HCT116 (cell line): ENCODE data around the gene CCR7. TPM values are rescaled to one million over a fixed set of nuclear protein-coding genes. Genes with fewer than 3 reads are reported as not detected.

Experiments used
- ATAC-seq: fragments of 200-7000 bp; cut with Tn5 transposase; 2 replicates; pipeline ENCODE4 v1.9.1; 2020; ENCODE audit warnings: mild to moderate bottlenecking, moderate library complexity
- BruUV-seq: library from RNA; stranded (reverse); fragments of 400-500 nt; replicated peaks from 2 replicates; lab custom pipeline; 2021; lab: Mats Ljungman, UMichigan
- CTCF ChIA-PET: fragments of 300-600 bp; sonication (Branson Sonifier 250); formaldehyde crosslinking; loops from one replicate; lab custom pipeline; 2021; ENCODE audit warnings: antibody characterized with exemption; lab: Charles Lee
- POLR2A ChIA-PET: fragments of 300-600, 350-600 bp; sonication (Branson Sonifier 250); formaldehyde crosslinking; loops from one replicate; lab custom pipeline; 2021; ENCODE audit warnings: antibody characterized with exemption; lab: Charles Lee
- RAD21 ChIA-PET, 2 experiments: fragments of 300-600 bp; sonication (Branson Sonifier 250); formaldehyde crosslinking; loops; one replicate each; lab custom pipeline; 2023; ENCODE audit warnings: low total read pairs in 2 of 2; ENCODE audit not compliant: uncharacterized antibody in 2 of 2, unreplicated experiment in 2 of 2, low non-redundant PET in 1 of 2; lab: Charles Lee
- DNase-seq: peaks from one replicate; pipeline ENCODE4 v3.0.0-alpha.2; 2010; ENCODE audit warnings: low read depth, low spot score
- H2AFZ ChIP-seq: fragments of 200-600 bp; shearing (Covaris generic), sonication (generic); 2 replicates; pipeline ENCODE4 v1.6.1; 2017; ENCODE audit warnings: low read depth, mixed run types, mixed read lengths, antibody characterized with exemption, low read length; ENCODE audit not compliant: poor library complexity, severe bottlenecking
- H3K27ac ChIP-seq: 2 replicates; pipeline ENCODE4 v1.5.1; 2012; ENCODE audit warnings: low read depth, low read length
- H3K27me3 ChIP-seq: fragments of 200-600 bp; sonication (generic); 2 replicates; pipeline ENCODE4 v1.6.1; 2016; ENCODE audit warnings: mixed run types, low read length, mixed read lengths; ENCODE audit not compliant: insufficient read depth
- H3K36me3 ChIP-seq, 2 experiments: fragments of 200-500 bp in 1 of 2; fragments of 200-600 bp in 1 of 2; sonication (Bioruptor generic) in 1 of 2; sonication (generic) in 1 of 2; 2 replicates each; pipeline versions ENCODE4 v1.5.1 to v1.6.1; 2014 to 2016; ENCODE audit warnings: low read length in 2 of 2, inconsistent platforms in 1 of 2, mixed read lengths in 1 of 2, mixed run types in 1 of 2; ENCODE audit not compliant: insufficient read depth in 2 of 2, control insufficient read depth in 1 of 2
- H3K4me1 ChIP-seq, 2 experiments: fragments of 200-600 bp in 1 of 2; sonication (generic) in 1 of 2; 2 replicates each; pipeline versions ENCODE4 v1.5.1 to v1.6.1; 2012 to 2017; ENCODE audit warnings: low read length in 2 of 2, inconsistent platforms in 1 of 2, mild to moderate bottlenecking in 1 of 2, mixed read lengths in 1 of 2, mixed run types in 1 of 2, moderate library complexity in 1 of 2; ENCODE audit not compliant: insufficient read depth in 2 of 2, control insufficient read depth in 1 of 2
- H3K4me2 ChIP-seq: fragments of 200-600 bp; sonication (generic); 2 replicates; pipeline ENCODE4 v1.6.1; 2017; ENCODE audit warnings: mixed run types, low read length, mixed read lengths
- H3K4me3 ChIP-seq, 2 experiments: fragments of 200-600 bp in 1 of 2; sonication (generic) in 1 of 2; replicated peaks in 1 of 2; 2 replicates each; pipeline ENCODE4 v1.5.1; 2011 to 2016; ENCODE audit warnings: low read length in 2 of 2, control low read depth in 1 of 2, low read depth in 1 of 2, mild to moderate bottlenecking in 1 of 2, mixed read lengths in 1 of 2, mixed run types in 1 of 2
- H3K79me2 ChIP-seq: fragments of 200-600 bp; sonication (generic); 2 replicates; pipeline ENCODE4 v1.6.1; 2017; ENCODE audit warnings: mild to moderate bottlenecking, mixed run types, low read length, moderate library complexity, mixed read lengths; ENCODE audit not compliant: insufficient read depth
- H3K9ac ChIP-seq: fragments of 200-600 bp; sonication (generic); 2 replicates; pipeline ENCODE4 v1.6.1; 2016; ENCODE audit warnings: low read length, mixed read lengths
- H3K9me2 ChIP-seq: fragments of 200-600 bp; sonication (generic), shearing (Covaris generic); 2 replicates; pipeline ENCODE4 v1.6.1; 2017; ENCODE audit warnings: mixed run types, mild to moderate bottlenecking, moderate library complexity; ENCODE audit not compliant: insufficient read depth
- H3K9me3 ChIP-seq, 2 experiments: fragments of 200-500 bp in 1 of 2; fragments of 200-600 bp in 1 of 2; sonication (Bioruptor generic) in 1 of 2; sonication (generic) in 1 of 2; 2 replicates each; pipeline ENCODE4 v1.6.1; 2014 to 2017; ENCODE audit warnings: low read length in 2 of 2, mixed read lengths in 2 of 2, inconsistent platforms in 1 of 2, low read depth in 1 of 2, mild to moderate bottlenecking in 1 of 2, mixed run types in 1 of 2, moderate library complexity in 1 of 2; ENCODE audit not compliant: control insufficient read depth in 1 of 2, insufficient read depth in 1 of 2
- H4K20me1 ChIP-seq: fragments of 200-600 bp; sonication (generic), shearing (Covaris generic); 2 replicates; pipeline ENCODE4 v1.6.1; 2017; ENCODE audit warnings: mixed run types, mild to moderate bottlenecking, moderate library complexity; ENCODE audit not compliant: insufficient read depth
- ATF3 ChIP-seq: IDR thresholded peaks from 2 replicates; pipeline ENCODE4 v1.6.1; 2012
- CBX3 ChIP-seq: IDR thresholded peaks from 2 replicates; pipeline ENCODE4 v1.6.1; 2012; ENCODE audit warnings: low read depth
- EGR1 ChIP-seq: IDR thresholded peaks from 2 replicates; pipeline ENCODE4 v1.6.1; 2012; ENCODE audit warnings: low read depth
- EZH2phosphoT487 ChIP-seq: fragments of 200-600 bp; IDR thresholded peaks from 2 replicates; pipeline ENCODE4 v1.6.1; 2018; ENCODE audit warnings: antibody characterized with exemption, borderline replicate concordance
- FOSL1 ChIP-seq: IDR thresholded peaks from 2 replicates; pipeline ENCODE4 v1.6.1; 2012; ENCODE audit warnings: low read depth
- POLR2A ChIP-seq: IDR thresholded peaks from 2 replicates; pipeline ENCODE4 v1.7.0; 2011; ENCODE audit warnings: borderline replicate concordance; ENCODE audit not compliant: insufficient read depth, insufficient read length; ENCODE audit errors: extremely low read depth
- RAD21 ChIP-seq: IDR thresholded peaks from 2 replicates; pipeline ENCODE4 v1.6.1; 2012; ENCODE audit warnings: low read depth, mild to moderate bottlenecking
- SIN3A ChIP-seq: IDR thresholded peaks from 2 replicates; pipeline ENCODE4 v1.6.1; 2012; ENCODE audit warnings: low read depth
- SP1 ChIP-seq: IDR thresholded peaks from 2 replicates; pipeline ENCODE4 v1.6.1; 2012; ENCODE audit warnings: low read depth
- SRF ChIP-seq: IDR thresholded peaks from 2 replicates; pipeline ENCODE4 v1.6.1; 2012; ENCODE audit warnings: low read depth
- TCF7L2 ChIP-seq: IDR thresholded peaks from 2 replicates; pipeline ENCODE4 v1.7.0; 2011; ENCODE audit warnings: borderline replicate concordance, inconsistent platforms; ENCODE audit not compliant: insufficient read depth, insufficient read length; ENCODE audit errors: extremely low read depth
- YY1 ChIP-seq: IDR thresholded peaks from 2 replicates; pipeline ENCODE4 v1.6.1; 2011; ENCODE audit warnings: low read length, low read depth, moderate library complexity, mild to moderate bottlenecking; ENCODE audit not compliant: insufficient replicate concordance; ENCODE audit errors: extremely low read depth
- ZBTB33 ChIP-seq: IDR thresholded peaks from 2 replicates; pipeline ENCODE4 v1.6.1; 2011; ENCODE audit warnings: mild to moderate bottlenecking, low read length, moderate library complexity; ENCODE audit not compliant: insufficient replicate concordance; ENCODE audit errors: extremely low read depth
- intact Hi-C: fragments of 100-400 bp; cut with micrococcal nuclease; formaldehyde crosslinking; loops from 2 replicates; pipeline ENCODE4 v1.10.0; 2022
- total RNA-seq: library from RNA; stranded (reverse); gene quantifications from one replicate; pipeline ENCODE4 v1.2.1, GENCODE V29; 2021; ENCODE audit not compliant: unreplicated experiment
- TF ChIP-seq, protein P1 (sequence below), 3 experiments: fragments of 200-600 bp in 1 of 3; sonication (generic) in 1 of 3; IDR thresholded peaks in 2 of 3; conservative IDR thresholded peaks in 1 of 3; 2 replicates each; pipeline ENCODE4 v1.5.1; 2012 to 2017; ENCODE audit warnings: low read depth in 2 of 3, low read length in 2 of 3, antibody characterized with exemption in 1 of 3, borderline replicate concordance in 1 of 3, control low read depth in 1 of 3, mild to moderate bottlenecking in 1 of 3, mixed read lengths in 1 of 3, mixed run types in 1 of 3, moderate library complexity in 1 of 3; ENCODE audit not compliant: insufficient read depth in 1 of 3
- TF ChIP-seq, protein P2 (sequence below): IDR thresholded peaks from 2 replicates; pipeline ENCODE4 v1.6.1; 2012; ENCODE audit warnings: low read depth

CCR7 gene
- total RNA-seq, 1 experiment from 2014 or later, result 0.69 TPM

DNA sequence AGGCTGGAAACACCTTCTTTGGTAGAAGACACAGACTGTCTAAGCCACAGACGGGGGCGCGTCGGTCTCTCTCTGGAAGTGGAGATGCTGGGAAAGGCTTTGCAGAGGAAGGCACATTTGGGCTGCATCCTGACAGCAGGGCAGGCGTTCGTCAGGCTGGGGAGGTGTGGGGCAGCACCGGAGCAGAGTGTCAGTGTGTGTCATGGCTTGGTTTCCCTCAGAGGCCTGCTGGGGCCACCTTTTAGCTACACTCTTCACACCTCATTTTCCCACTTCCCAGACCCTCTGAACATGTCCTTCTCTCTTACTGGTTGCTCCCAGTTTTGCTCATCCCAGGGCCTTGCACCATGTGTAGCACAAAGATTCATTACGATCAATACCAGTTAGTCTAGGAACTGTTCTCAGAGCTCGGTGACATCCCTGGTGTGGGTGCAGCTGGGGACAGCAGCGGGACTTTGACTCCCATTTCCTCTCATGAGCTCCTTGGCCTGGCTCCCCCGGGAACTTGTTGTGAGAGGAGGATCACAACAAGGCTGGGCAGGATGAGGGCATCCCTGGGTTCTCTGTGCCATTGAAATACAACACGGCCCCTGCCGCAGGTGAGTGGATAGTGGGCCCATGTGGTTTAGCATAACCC is 49.3 kb upstream of the CCR7 start:
- Histone ChIP-seq H3K9me2 (no peaks in the 10 kb centered on the region), H3K4me2 (no peak overlapping the region), H3K36me3 (no peaks in the 10 kb centered on the region), H3K27ac (no peak overlapping the region), H3K27me3 (no peaks in the 10 kb centered on the region), H4K20me1 (no peaks in the 10 kb centered on the region), H2AFZ (no peak overlapping the region), H3K9me3 (no peaks in the 10 kb centered on the region)
- intact Hi-C loops, result loop anchor here (1.0 to 10.0 kb wide), 4 partner anchors 177 to 930 kb away; no protein-coding TSS in a partner anchor
- CTCF ChIA-PET, result interaction anchor here (0.7 to 2.9 kb wide), 17 partner anchors 14 to 1051 kb away, joined by 3 to 23 read pairs (median 5); no protein-coding TSS in a partner anchor
- no peak for TF ChIP-seq SRF
- TF ChIP-seq SP1, result no peak
- no peak for TF ChIP-seq ZBTB33
- TF ChIP-seq ATF3, result no peak
- TF ChIP-seq FOSL1, result no peak
- no peak for TF ChIP-seq EZH2phosphoT487
- no peak for TF ChIP-seq RAD21
- TF ChIP-seq, protein P1, sequence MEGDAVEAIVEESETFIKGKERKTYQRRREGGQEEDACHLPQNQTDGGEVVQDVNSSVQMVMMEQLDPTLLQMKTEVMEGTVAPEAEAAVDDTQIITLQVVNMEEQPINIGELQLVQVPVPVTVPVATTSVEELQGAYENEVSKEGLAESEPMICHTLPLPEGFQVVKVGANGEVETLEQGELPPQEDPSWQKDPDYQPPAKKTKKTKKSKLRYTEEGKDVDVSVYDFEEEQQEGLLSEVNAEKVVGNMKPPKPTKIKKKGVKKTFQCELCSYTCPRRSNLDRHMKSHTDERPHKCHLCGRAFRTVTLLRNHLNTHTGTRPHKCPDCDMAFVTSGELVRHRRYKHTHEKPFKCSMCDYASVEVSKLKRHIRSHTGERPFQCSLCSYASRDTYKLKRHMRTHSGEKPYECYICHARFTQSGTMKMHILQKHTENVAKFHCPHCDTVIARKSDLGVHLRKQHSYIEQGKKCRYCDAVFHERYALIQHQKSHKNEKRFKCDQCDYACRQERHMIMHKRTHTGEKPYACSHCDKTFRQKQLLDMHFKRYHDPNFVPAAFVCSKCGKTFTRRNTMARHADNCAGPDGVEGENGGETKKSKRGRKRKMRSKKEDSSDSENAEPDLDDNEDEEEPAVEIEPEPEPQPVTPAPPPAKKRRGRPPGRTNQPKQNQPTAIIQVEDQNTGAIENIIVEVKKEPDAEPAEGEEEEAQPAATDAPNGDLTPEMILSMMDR (IDR thresholded peaks at IDR 0.05 in 2 of 3, conservative IDR thresholded peaks at IDR 0.05 in 1 of 3; ENCODE audit: borderline replicate concordance in 1 of 3, insufficient read depth in 1 of 3, low read depth in 2 of 3, low read length in 2 of 3), result no peak
- TF ChIP-seq EGR1, result no peak
- TF ChIP-seq SIN3A, result no peak
- no peak for TF ChIP-seq CBX3
- TF ChIP-seq, protein P2, sequence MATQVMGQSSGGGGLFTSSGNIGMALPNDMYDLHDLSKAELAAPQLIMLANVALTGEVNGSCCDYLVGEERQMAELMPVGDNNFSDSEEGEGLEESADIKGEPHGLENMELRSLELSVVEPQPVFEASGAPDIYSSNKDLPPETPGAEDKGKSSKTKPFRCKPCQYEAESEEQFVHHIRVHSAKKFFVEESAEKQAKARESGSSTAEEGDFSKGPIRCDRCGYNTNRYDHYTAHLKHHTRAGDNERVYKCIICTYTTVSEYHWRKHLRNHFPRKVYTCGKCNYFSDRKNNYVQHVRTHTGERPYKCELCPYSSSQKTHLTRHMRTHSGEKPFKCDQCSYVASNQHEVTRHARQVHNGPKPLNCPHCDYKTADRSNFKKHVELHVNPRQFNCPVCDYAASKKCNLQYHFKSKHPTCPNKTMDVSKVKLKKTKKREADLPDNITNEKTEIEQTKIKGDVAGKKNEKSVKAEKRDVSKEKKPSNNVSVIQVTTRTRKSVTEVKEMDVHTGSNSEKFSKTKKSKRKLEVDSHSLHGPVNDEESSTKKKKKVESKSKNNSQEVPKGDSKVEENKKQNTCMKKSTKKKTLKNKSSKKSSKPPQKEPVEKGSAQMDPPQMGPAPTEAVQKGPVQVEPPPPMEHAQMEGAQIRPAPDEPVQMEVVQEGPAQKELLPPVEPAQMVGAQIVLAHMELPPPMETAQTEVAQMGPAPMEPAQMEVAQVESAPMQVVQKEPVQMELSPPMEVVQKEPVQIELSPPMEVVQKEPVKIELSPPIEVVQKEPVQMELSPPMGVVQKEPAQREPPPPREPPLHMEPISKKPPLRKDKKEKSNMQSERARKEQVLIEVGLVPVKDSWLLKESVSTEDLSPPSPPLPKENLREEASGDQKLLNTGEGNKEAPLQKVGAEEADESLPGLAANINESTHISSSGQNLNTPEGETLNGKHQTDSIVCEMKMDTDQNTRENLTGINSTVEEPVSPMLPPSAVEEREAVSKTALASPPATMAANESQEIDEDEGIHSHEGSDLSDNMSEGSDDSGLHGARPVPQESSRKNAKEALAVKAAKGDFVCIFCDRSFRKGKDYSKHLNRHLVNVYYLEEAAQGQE, result no peak
- no peak for TF ChIP-seq TCF7L2
- TF ChIP-seq POLR2A, result no peak
- TF ChIP-seq YY1, result no peak
- TF ChIP-seq, all 23 proteins: peak for 0
- Histone ChIP-seq H3K4me3 (no peak overlapping the region), H3K4me1 (peaks cover 0 to 10% of the 10 kb centered on the region in 2 experiments; a peak in 1 of 4 replicates), H3K9ac (no peak overlapping the region), H3K79me2 (no peaks in the 10 kb centered on the region)
- no TSS peak for BruUV-seq
- ATAC-seq, result no peak
- ChIA-PET POLR2A (interaction anchor here (1.4 kb wide), 1 partner anchor 178 kb away, joined by 5 read pairs; no protein-coding TSS in a partner anchor), RAD21 (interaction anchor here in 1 of 2 experiments (1.4 kb wide), 1 partner anchor 241 kb away, joined by 5 read pairs; no protein-coding TSS in a partner anchor)
- DNase-seq, result no peak
